Fibroblast of skin of abdomen (primary cell): ENCODE measurements around the gene LASP1NB.

Experiments
- DNase-seq: peaks from one replicate; pipeline ENCODE4 v3.0.0-alpha.2; 2013

Gene LASP1NB

GRCh38 chr17:38925263-38925995 is at the start of gene LASP1NB:
LASP1NB (plus strand) TSS chr17:38925614.
- DNase-seq, result peak; percentile 71

DNA sequence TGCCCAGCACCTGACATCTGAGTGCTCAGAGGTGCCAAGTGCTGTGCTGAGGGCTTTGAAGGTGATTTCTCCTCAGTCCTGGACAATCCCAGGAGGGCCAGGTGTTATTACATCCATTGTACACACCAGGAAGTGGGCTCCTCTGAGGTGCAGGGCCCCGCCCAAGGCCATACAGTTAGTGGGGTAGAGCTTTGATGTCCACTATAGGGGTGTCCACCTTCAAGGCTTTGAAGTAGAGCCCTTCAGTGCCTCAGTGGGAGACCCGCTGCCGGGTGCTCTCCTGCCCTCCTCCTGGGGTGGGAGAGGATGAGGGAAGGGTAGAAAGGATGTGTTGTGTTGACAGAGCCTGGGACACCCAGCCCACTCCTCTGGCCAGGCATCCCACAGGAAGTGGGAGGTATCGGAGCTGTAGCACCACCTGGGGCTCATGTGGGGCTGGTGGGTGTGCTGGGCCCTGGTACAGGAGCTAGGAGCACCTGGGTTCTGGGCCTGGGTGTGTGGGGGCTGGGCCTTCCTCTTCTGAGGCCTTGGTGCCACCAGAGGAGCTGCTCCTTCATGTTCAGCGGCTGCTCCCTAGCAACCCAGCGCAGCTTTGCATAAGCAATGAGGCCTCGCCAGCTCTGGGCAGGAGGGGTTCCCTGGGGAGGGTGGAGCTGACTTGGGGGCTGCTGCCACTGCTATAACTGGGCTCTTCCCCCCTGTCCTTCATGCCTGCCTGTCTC is 48.1 kb upstream of the LASP1NB start:
- no peak for DNase-seq

GRCh38 chr17:38879878-38880665 is 45.3 kb upstream of the LASP1NB start:
- DNase-seq, result peak; percentile 91

DNA sequence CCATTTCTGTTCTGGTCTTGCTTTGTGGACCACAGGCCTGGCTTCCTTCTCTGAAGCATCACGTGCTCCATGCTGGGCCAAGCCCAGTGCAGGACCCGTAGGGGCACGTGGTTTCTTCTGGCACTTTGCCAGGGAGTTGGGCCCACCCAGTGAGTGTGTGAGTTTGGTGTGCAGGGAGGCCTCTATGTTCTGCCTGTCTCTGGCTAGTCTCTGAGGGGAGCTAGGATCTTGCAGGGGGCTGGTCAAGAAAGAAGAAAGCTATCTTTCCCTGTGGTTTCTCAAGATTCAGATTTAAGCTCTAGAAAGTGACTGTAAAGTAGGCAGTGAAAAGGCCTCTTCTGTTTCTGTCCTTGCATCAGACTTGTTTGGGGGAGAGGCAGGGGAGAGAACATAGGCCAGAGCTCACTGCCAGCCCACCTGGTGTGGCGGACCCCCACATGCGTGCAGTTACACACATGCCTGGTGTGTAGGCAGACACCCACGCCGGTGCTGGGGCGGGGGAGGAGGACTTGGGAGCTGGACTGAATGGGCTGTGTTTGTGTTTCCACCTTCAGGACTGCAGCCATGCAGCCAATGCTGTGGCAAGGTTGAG is 43.7 kb upstream of the LASP1NB start:
- DNase-seq, result peak; percentile 71

- no peak for DNase-seq
These were observed 42.5 kb upstream of the LASP1NB start for GRCh38 chr17:38882870-38883269.

DNA sequence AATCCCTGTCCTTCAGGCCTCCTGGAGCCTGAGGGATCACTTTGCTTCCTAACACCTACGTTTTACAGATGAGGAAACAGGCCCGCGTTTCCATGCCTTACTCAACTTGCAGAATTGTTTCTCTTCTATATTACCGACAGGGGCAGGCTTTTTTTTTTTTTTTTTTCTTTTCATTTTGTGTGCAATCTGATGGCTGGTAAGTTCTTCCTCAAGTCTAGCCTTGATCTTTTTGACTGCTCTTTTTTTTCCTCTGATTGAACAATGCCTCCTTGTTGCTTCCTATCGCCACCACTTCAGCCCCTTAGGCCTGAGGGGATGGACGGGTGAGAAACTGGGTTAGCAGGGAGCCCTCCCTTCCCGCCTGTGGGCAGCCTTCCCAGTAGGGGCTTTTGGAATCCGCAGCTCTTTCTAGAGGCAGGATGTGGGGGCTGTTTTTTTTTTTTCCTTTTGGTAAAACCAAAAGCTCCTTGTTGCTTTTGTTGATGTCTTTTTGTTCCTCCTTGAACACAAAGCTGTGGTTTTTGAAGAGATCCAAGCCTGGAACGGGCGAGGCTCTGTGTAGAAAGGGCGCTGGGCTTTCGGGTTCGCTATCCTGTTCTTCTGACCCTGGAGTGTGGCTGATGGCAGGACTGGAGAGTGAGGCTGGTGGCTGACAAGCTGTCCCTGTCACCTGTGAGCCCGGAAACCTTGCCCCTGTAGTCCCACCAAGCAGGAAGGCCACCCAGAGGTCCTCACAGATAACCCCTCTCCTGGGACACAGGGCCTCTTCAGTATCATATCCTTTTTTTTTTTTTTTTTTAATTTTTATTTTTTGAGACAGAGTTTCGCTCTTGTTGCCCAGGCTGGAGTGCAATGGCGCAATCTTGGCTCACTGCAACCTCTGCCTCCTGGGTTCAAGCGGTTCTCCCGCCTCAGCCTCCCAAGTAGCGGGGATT is 41.6 kb upstream of the LASP1NB start:
- DNase-seq, result peak; percentile 16

DNA sequence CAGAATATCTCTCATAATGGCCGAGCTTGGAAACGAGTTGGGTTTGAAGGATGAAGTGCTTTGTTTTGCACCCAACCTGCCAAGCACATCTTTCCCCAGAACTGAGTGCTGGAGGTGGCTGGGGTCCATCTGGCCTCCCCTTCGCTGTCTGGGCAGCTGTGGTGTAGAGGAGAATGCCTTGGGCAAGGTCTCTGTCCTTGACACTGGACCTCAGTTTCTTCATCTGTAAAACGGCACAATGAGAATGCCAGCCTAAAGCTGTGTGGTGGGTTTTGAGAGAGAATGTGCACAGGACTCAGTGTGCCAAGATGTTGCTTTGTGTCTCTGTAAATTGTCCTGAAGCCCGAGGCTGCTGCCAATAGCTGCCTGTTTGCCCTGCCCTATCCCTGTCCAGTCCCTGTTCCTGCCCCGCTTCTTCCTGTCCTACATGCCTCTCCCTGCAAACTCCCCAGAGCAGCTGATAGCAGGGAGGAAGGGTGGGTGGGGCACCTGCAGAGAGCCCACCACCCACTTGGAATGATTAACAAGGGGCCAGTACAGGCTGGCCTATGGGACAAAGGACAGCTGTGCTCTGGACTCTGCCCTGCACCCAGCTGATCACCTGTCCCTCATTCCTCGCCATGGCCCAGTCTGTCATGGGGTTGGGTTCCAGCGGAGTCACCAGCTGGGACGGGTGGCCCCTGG is 40.2 kb upstream of the LASP1NB start:
- DNase-seq, result no peak

DNA sequence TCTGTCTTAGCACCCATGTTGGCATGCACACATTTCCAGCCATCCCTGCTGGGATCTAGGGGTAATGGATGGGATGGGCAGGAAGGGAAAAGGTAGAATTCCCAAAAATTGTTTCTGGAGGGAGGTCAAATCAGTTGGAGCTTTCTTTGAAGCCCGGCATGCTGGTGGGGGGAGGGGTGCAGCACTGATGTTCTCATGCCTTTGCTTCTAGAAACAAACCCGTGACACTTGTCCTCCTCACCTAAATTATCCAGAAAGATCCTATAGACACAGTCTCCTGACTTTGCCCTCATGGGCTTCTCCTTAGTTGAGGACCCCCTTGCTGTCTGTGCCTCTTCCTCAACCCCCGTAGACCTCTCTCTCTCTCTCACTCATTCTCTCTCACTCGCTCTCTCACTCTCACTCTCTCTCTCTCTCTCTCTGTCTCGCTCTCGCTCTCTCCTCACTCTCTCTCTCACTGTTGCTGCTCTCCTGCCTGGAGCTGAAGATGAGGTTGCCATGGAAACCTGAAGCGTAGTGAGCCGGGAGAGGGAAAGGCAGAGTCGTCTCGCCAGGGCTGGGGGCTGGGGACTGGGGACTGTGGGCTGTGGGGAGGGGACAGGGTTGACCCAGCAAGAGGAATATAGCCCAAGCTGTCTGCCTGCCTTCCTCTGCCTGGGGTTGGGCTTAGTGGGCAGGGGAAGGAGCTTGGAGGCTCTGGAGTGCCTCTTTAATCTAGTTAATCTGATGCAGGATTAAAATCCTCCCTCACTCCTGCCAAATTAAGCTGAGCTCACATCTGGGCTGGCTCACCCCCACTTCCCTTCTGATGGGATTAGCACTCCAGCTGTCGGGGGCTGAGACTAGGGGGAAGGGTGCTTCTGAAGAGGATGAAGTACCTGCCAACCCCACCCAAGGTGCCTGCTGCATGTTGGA is 39.4 kb upstream of the LASP1NB start:
- DNase-seq, result peak; percentile 27

GRCh38 chr17:38886643-38887010 is 38.8 kb upstream of the LASP1NB start:
- DNase-seq, result no peak

GRCh38 chr17:38888842-38889241 is 36.6 kb upstream of the LASP1NB start:
- DNase-seq, result no peak

DNA sequence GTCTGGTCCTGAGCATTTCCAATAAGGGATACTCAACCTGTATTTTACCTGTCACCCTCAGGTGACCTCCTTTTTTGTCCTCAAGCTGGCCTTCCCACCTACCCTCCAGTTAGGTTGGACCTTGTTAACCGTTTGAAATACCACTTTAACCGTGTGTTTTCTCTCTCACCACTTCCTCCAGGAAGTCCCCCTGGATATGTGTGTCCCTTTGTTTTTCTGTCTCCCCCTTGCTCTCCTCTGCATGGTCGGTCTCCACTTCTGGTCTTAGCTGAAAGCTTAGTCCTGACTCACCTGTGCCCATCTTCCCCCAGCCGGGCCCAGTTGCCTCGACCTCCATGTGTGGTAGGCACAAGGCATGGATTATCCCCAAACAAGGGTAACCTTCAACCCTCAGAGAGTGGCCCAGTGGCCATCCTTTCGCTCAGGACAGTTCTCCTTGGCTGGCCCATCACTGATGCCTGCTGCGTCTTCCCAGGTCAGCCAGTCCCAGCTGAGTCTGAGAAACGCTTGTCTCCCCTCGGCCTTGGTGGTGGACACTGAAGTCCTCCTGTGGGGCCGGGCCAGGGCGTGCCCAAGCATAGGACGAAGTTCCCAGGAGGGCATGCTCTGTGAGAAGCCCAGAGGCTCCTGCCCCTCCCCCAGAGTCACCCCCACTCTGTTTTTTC is 35.5 kb upstream of the LASP1NB start:
- no peak for DNase-seq

DNA sequence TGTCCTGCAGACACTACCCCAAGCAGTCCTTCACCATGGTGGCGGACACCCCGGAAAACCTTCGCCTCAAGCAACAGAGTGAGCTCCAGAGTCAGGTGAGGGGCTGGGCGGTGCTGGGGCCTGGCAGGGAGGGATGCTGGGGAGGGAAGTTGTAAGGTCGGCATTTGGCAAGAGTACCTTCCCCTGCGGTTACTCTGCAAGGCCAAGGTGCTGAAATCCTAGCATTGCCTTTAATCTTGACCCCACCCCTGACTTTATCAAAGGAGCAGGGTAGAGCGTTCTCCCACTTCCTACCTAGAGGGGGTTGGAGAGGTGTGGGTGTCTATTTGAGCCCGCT is 35.0 kb upstream of the LASP1NB start:
- DNase-seq, result no peak

GRCh38 chr17:38891441-38891840 is 34.0 kb upstream of the LASP1NB start:
- DNase-seq, result no peak

DNA sequence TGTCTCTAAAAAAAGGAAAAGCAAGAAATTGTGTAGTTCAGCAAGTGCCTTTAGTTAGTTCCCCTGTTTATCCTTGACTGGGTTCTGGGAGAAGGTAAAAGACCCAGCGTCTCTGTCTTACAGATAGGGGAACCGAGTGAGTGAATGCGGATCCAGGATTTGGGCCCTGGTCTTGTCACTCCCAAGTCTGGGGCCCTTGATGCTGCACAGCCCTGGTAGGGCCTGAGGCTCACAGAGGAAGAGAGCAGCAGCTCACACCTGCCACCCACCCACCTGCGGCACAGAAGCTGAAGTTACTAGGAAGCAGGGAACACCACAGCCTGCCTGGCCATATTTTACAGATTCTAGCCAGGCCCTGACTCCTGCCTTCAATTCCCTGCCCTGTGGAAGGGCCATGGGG is 33.3 kb upstream of the LASP1NB start:
- DNase-seq, result no peak

DNA sequence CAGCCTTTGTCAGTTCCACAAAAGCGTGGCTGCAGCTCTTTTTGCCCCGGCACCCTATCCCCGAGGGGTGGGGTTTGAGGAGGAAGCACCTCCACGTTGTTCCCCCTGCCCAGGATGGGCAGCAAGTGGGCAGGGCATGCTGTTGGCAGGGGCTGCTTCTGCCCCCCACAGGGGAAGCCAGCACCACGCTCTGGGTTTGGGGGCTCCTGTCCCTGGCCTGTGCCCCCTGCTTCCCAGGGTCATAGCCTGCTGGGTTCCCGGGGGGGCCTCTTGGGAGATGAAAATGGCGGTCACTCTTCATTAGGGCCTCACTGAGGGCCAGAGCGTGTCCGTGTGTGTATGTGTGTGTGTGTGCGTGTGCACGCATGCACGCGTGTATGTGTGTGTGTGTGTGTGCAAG is 32.8 kb upstream of the LASP1NB start:
- no peak for DNase-seq

- DNase-seq, result no peak
These were observed 32.3 kb upstream of the LASP1NB start for GRCh38 chr17:38893113-38893512.

- no peak for DNase-seq
These were observed 31.8 kb upstream of the LASP1NB start for GRCh38 chr17:38893607-38894006.

DNA sequence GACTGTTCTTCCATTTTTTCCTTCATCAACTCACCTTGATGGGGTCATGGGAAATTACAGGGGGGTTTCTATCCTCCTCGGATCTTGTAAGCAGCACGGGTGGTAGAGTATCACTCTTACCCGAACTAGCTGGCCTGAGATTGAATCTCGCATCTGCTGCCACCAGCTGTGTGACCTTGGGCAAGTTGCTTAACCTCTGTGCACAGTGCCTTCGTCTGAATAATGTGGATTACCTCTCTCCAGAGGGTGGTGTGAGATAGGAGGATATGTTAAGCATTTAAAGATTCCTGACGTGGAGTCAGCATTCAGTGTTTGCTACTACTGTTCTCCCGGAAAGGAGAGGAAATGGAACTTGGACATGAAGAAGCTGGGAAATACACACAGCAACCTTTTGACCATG is 31.1 kb upstream of the LASP1NB start:
- DNase-seq, result no peak

- no peak for DNase-seq
These were observed 29.0 kb upstream of the LASP1NB start for GRCh38 chr17:38896346-38896954.
